ENCODE measurements around the gene RNF157. TPM values are rescaled to one million over a fixed set of nuclear protein-coding genes. Genes with fewer than 3 reads are reported as not detected.

The RNF157 gene
- total and polyA plus RNA-seq, 2 of the 13 experiments (the other 11 are each of a cell fraction or from before 2014, with no cell fraction given): 0.44 to 1.5 TPM

DNA sequence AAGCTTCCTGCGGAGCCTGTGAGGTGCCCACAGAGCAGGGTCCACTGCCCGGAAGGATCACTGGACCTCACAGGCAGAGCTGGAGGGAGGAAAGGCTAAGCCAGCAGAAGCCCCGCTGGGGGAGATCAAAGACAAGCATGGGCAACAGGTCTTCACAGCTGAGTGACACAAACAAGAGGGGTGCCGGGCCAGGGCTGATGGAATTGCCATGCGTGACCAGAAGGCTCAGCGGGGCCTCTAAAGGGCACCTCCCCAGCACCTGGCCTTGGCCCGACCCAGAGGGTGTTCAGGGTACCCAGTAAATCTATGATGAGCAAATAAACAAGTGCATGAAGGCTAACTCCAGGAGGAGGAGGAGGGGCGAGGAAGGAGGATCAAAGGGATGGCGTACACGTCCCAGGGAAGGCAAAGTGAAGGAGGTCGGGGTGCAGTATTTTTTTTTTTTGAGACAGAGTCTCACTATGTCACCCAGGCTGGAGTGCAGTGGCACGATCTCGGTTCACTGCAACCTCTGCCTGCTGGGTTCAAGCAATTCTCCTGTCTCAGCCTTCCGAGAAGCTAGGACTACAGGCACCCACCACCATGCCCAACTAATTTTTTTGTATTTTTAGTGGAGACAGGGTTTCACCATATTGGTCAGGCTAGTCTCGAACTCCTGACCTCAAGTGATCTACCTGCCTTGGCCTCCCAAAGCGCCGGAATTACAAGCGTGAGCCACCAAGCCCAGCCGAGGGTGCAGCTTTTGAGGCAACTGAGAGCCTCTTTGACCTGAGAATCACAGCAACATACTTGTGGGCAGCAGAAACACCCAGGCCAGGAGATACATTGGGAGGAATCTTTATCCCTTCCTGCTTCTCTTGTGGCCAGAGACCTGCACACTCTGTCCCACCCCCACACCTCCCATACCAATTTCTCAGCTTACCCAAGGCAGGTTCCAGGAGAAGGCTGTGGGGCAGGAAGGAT, 120.6 kb downstream of the RNF157 start (continued):
- TF ChIP-seq TSC22D2 (CRISPR knock-in tag; IDR thresholded peaks at IDR 0.05; ENCODE audit: borderline replicate concordance) (no peak), MZF1 (CRISPR knock-in tag; IDR thresholded peaks at IDR 0.05; ENCODE audit: borderline replicate concordance) (no peak), CHD4 (IDR thresholded peaks at IDR 0.05; ENCODE audit: borderline replicate concordance, low read length) (no peak), ZNF225 (CRISPR knock-in tag; IDR thresholded peaks at IDR 0.05) (peak; percentile 26; the same call in 1 of the 2 replicates), SNAPC2 (CRISPR knock-in tag; IDR thresholded peaks at IDR 0.05) (0 out of 2 replicates have a peak, but pooled peaks have one; percentile 58), HIVEP1 (CRISPR knock-in tag; IDR thresholded peaks at IDR 0.05) (no peak), NR2F1 (CRISPR knock-in tag; IDR thresholded peaks at IDR 0.05) (peak; percentile 36 to 53; a peak in 3 of 4 replicates), MLLT10 (CRISPR knock-in tag; IDR thresholded peaks at IDR 0.05) (no peak), XBP1 (CRISPR knock-in tag; IDR thresholded peaks at IDR 0.05) (no peak), ZNF432 (CRISPR knock-in tag; IDR thresholded peaks at IDR 0.05; ENCODE audit: borderline replicate concordance) (no peak), EHMT2 (IDR thresholded peaks at IDR 0.05; ENCODE audit: borderline replicate concordance, low read depth, low read length) (no peak), RAD21 (CRISPR knock-in tag; IDR thresholded peaks at IDR 0.05) (no peak), ZNF282 (IDR thresholded peaks at IDR 0.05; ENCODE audit: partially characterized antibody) (no peak)
- TF ChIP-seq, protein P1, sequence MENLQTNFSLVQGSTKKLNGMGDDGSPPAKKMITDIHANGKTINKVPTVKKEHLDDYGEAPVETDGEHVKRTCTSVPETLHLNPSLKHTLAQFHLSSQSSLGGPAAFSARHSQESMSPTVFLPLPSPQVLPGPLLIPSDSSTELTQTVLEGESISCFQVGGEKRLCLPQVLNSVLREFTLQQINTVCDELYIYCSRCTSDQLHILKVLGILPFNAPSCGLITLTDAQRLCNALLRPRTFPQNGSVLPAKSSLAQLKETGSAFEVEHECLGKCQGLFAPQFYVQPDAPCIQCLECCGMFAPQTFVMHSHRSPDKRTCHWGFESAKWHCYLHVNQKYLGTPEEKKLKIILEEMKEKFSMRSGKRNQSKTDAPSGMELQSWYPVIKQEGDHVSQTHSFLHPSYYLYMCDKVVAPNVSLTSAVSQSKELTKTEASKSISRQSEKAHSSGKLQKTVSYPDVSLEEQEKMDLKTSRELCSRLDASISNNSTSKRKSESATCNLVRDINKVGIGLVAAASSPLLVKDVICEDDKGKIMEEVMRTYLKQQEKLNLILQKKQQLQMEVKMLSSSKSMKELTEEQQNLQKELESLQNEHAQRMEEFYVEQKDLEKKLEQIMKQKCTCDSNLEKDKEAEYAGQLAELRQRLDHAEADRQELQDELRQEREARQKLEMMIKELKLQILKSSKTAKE (CRISPR knock-in tag; IDR thresholded peaks at IDR 0.05; ENCODE audit: borderline replicate concordance): 0 out of 2 replicates have a peak, but pooled peaks have one; percentile 48
- TF ChIP-seq, protein P2, sequence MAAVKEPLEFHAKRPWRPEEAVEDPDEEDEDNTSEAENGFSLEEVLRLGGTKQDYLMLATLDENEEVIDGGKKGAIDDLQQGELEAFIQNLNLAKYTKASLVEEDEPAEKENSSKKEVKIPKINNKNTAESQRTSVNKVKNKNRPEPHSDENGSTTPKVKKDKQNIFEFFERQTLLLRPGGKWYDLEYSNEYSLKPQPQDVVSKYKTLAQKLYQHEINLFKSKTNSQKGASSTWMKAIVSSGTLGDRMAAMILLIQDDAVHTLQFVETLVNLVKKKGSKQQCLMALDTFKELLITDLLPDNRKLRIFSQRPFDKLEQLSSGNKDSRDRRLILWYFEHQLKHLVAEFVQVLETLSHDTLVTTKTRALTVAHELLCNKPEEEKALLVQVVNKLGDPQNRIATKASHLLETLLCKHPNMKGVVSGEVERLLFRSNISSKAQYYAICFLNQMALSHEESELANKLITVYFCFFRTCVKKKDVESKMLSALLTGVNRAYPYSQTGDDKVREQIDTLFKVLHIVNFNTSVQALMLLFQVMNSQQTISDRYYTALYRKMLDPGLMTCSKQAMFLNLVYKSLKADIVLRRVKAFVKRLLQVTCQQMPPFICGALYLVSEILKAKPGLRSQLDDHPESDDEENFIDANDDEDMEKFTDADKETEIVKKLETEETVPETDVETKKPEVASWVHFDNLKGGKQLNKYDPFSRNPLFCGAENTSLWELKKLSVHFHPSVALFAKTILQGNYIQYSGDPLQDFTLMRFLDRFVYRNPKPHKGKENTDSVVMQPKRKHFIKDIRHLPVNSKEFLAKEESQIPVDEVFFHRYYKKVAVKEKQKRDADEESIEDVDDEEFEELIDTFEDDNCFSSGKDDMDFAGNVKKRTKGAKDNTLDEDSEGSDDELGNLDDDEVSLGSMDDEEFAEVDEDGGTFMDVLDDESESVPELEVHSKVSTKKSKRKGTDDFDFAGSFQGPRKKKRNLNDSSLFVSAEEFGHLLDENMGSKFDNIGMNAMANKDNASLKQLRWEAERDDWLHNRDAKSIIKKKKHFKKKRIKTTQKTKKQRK (IDR thresholded peaks at IDR 0.05; ENCODE audit: low read length): no peak
- TF ChIP-seq, protein P3, sequence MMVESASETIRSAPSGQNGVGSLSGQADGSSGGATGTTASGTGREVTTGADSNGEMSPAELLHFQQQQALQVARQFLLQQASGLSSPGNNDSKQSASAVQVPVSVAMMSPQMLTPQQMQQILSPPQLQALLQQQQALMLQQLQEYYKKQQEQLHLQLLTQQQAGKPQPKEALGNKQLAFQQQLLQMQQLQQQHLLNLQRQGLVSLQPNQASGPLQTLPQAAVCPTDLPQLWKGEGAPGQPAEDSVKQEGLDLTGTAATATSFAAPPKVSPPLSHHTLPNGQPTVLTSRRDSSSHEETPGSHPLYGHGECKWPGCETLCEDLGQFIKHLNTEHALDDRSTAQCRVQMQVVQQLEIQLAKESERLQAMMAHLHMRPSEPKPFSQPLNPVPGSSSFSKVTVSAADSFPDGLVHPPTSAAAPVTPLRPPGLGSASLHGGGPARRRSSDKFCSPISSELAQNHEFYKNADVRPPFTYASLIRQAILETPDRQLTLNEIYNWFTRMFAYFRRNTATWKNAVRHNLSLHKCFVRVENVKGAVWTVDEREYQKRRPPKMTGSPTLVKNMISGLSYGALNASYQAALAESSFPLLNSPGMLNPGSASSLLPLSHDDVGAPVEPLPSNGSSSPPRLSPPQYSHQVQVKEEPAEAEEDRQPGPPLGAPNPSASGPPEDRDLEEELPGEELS (CRISPR knock-in tag; IDR thresholded peaks at IDR 0.05): peak; percentile 79
- TF ChIP-seq, protein P4, sequence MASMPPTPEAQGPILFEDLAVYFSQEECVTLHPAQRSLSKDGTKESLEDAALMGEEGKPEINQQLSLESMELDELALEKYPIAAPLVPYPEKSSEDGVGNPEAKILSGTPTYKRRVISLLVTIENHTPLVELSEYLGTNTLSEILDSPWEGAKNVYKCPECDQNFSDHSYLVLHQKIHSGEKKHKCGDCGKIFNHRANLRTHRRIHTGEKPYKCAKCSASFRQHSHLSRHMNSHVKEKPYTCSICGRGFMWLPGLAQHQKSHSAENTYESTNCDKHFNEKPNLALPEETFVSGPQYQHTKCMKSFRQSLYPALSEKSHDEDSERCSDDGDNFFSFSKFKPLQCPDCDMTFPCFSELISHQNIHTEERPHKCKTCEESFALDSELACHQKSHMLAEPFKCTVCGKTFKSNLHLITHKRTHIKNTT (CRISPR knock-in tag; IDR thresholded peaks at IDR 0.05): no peak
- TF ChIP-seq, protein P5, sequence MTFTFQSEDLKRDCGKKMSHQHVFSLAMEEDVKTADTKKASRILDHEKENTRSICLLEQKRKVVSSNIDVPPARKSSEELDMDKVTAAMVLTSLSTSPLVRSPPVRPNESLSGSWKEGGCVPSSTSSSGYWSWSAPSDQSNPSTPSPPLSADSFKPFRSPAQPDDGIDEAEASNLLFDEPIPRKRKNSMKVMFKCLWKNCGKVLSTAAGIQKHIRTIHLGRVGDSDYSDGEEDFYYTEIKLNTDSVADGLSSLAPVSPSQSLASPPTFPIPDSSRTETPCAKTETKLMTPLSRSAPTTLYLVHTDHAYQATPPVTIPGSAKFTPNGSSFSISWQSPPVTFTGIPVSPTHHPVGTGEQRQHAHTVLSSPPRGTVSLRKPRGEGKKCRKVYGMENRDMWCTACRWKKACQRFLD (CRISPR knock-in tag; IDR thresholded peaks at IDR 0.05; ENCODE audit: borderline replicate concordance): no peak
